ENCODE measurements around the gene RAB23. TPM values are rescaled to one million over a fixed set of nuclear protein-coding genes. Genes with fewer than 3 reads are reported as not detected.
A peak's percentile ranks its signal among the peaks of the same experiment; 100 is the strongest.

Gene RAB23
- total and polyA plus RNA-seq, 2 of the 8 experiments (the other 6 are each of a cell fraction or from before 2014, with no cell fraction given): 6.5 to 17.2 TPM

DNA sequence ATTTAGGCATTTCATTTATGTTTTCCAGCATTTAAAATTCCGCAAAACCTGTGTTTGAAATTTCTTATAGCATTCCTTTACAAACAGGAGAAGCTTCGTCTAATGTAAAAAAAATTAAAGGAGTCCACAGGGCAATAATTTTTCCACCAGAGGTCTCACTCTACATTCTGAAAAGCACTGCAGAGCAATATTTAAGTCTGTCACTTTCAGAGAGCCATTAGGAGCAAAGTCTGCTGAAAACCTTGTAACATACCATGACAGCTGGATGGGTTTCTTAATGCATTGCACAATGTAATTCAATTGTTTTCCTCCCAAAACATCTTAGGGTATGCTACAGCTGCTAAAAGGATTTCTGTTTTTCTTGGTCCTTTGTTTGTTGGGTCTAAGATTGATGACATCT, 32.0 kb downstream of the RAB23 start:
- Histone ChIP-seq H3K23me2 (ENCODE audit: low read depth, low read length) (no peaks in the 10 kb centered on the region), H3K4me3 (ENCODE audit: extremely low read depth in 1 of 4, insufficient read depth in 2 of 4, low read depth in 3 of 4, low read length in 4 of 4) (no peak overlapping the region), H4K91ac (replicated peaks; ENCODE audit: insufficient read length, low read length) (no peak overlapping the region), H3K4me2 (ENCODE audit: insufficient read depth in 1 of 2, low read depth in 2 of 2, low read length in 2 of 2) (no peak overlapping the region), H3K4me1 (replicated peaks in 1 of 4; ENCODE audit: control insufficient read depth in 3 of 4, insufficient read depth in 4 of 4, low read length in 3 of 4) (no peaks in the 10 kb centered on the region), H2BK15ac (ENCODE audit: low read length) (no peak overlapping the region), H3K18ac (ENCODE audit: extremely low read depth, low read length) (no peak overlapping the region), H3K27ac (ENCODE audit: low read depth, low read length) (no peak overlapping the region), H3K56ac (replicated peaks; ENCODE audit: insufficient read length, low read depth, low read length) (no peak overlapping the region), H2BK5ac (ENCODE audit: low read depth, low read length) (no peak overlapping the region), H3K79me2 (ENCODE audit: control insufficient read depth in 1 of 2, insufficient read depth in 2 of 2, low read length in 2 of 2) (no peaks in the 10 kb centered on the region), H3K9me3 (ENCODE audit: insufficient read depth in 2 of 2, low read depth in 1 of 2, low read length in 1 of 2) (no peaks in the 10 kb centered on the region), H2AK5ac (ENCODE audit: low read depth, low read length) (no peak overlapping the region), H3K27me3 (replicated peaks in 1 of 4; ENCODE audit: control insufficient read depth in 3 of 4, extremely low read depth in 1 of 4, insufficient read depth in 3 of 4, low read length in 3 of 4) (no peaks in the 10 kb centered on the region), H2AFZ (ENCODE audit: low read length) (no peak overlapping the region), H3K4ac (replicated peaks; ENCODE audit: insufficient read length, low read depth, low read length) (no peak overlapping the region), H3K23ac (ENCODE audit: insufficient read length) (no peak overlapping the region), H3K14ac (ENCODE audit: insufficient read length) (no peak overlapping the region), H4K5ac (ENCODE audit: insufficient read length, low read depth, low read length) (no peak overlapping the region), H3K36me3 (ENCODE audit: control insufficient read depth in 2 of 4, insufficient read depth in 4 of 4, low read length in 3 of 4) (peaks cover 0 to 26% (median 15%) of the 10 kb centered on the region in 4 experiments; a peak in 5 of 8 replicates), H3K79me1 (ENCODE audit: low read depth, low read length) (no peaks in the 10 kb centered on the region), H2BK20ac (ENCODE audit: low read length) (no peak overlapping the region), H4K8ac (ENCODE audit: extremely low read depth, insufficient read depth, low read length) (no peak overlapping the region), H2BK120ac (replicated peaks; ENCODE audit: low read depth, low read length) (no peak overlapping the region), H4K20me1 (replicated peaks in 1 of 2; ENCODE audit: control insufficient read depth in 1 of 2, insufficient read depth in 2 of 2, low read length in 2 of 2) (peaks cover 2 to 3% of the 10 kb centered on the region in 2 experiments), H2BK12ac (ENCODE audit: low read depth, low read length) (no peak overlapping the region), H3K9ac (replicated peaks in 1 of 4; ENCODE audit: extremely low read depth in 1 of 4, low read depth in 3 of 4, low read length in 3 of 4) (peak overlapping the region in 1 of 4 experiments; percentile 34; a peak in 1 of 7 replicates)
- DNase-seq (ENCODE audit: low read depth in 1 of 2, low spot score in 2 of 2) (no peak), FAIRE-seq (no peak)
- no peak for TF ChIP-seq SAP30 (IDR thresholded peaks at IDR 0.05; ENCODE audit: insufficient read depth, insufficient replicate concordance, low read length)
- no peak for TF ChIP-seq GTF2F1 (IDR thresholded peaks at IDR 0.05; ENCODE audit: borderline replicate concordance, low read depth, low read length)
- no peak for TF ChIP-seq KDM1A (IDR thresholded peaks at IDR 0.05; ENCODE audit: borderline replicate concordance, low read length)
- no peak for TF ChIP-seq NRF1 (IDR thresholded peaks at IDR 0.05; ENCODE audit: low read depth, low read length)
- TF ChIP-seq RNF2 (IDR thresholded peaks at IDR 0.05; ENCODE audit: borderline replicate concordance, low read depth, low read length, missing control alignments, poor library complexity, severe bottlenecking): no peak
- TF ChIP-seq RAD21 (IDR thresholded peaks at IDR 0.05 in 1 of 2, conservative IDR thresholded peaks at IDR 0.05 in 1 of 2; ENCODE audit: low read depth in 2 of 2, low read length in 2 of 2): peak; percentile 16 to 17; a peak in 1 of 4 replicates
- no peak for TF ChIP-seq HDAC2 (IDR thresholded peaks at IDR 0.05; ENCODE audit: borderline replicate concordance in 1 of 2, low read depth in 2 of 2, low read length in 2 of 2)
- TF ChIP-seq FOSL1 (IDR thresholded peaks at IDR 0.05; ENCODE audit: insufficient read depth, low read depth, low read length): no peak
- ChIA-PET POLR2A (ENCODE audit: partially characterized antibody) (interaction anchor here (1.0 to 1.3 kb wide), 2 partner anchors 12 to 126 kb away, joined by 3 read pairs; no protein-coding TSS in a partner anchor), CTCF (ENCODE audit: partially characterized antibody) (interaction anchor here (1.0 to 2.1 kb wide), 5 partner anchors 8 to 136 kb away, joined by 3 to 13 read pairs (median 4); partner anchors contain the start of genes BAG2 and PRIM2)
- 92% methylated on average over 2 of the region's 2 CpGs; no CpG with 5 or more reads in 1 of the 2 experiments for WGBS, 2 experiments (ENCODE audit: extremely low coverage in 1 of 2, insufficient coverage in 1 of 2, insufficient read length in 1 of 2, insufficient replicate concordance in 2 of 2, low coverage in 1 of 2, low lambda C conversion rate in 2 of 2, missing lambda C conversion rate in 1 of 2)
